Measurements from ENCODE around the gene XRCC5.
"Not testable (repeated sequence)": the region's sequence is repeated elsewhere in the genome, so short reads cannot be mapped to it uniquely, and the experiment has no call there.

Gene XRCC5

DNA sequence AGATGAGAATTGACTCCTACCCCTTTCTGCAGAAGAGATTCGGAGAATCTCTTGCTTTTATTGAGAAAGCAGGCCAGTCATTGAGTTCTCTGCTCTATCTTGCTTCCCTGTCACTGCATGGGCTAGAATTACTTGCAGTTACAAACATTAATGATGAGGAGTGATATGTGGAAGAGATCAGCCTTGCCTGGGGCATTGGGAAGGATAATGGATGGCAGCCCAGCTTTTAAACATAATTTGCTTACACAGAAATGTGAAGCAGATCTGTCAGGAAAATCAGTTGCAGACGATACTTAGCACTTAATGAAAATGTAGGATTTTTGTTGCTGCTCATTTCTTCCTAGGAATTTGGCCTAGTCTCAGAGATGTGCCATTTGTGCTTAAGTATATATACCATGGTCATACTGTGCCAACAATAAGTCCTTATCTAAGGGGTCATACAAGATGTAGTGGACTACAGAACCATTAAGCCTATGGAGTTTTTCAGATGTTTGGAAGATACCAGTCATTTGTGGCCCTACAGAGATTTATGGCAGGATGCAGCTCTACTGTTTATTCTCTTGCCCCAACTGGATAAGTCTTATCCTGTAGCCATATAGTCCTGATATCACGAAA is 92.7 kb downstream of the XRCC5 start:
- DNase-seq (ENCODE audit: low spot score): no peak

DNA sequence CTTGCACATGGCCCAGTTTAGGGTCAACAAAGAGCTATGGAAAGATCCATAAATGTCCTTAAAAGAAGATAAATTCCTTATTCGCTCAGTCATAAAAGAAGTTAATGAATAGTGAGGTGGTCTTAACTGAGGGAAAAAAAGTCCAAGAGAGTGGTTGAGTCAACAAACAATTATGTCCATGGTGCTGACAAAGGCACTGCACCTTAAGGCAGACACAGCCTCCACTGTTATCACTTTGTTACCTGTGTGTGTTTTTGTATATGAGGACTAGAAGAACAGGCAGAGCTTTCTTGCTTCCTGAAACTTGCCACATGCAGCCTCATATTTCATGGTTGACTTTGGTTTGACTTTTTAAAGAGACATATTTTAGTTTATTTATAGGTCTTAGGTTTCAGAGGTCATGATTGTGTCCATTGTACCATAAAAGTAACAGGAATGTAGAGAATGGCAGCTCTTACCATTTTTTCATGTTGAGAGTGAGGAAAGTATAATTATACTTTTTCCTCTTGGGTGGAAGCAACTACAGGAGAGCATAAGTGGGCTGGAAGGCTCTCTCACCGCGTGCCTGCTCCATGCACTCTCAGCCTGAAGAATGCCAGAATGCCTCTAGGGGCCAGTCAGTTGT is 93.6 kb downstream of the XRCC5 start:
- DNase-seq (ENCODE audit: low spot score): no peak

DNA sequence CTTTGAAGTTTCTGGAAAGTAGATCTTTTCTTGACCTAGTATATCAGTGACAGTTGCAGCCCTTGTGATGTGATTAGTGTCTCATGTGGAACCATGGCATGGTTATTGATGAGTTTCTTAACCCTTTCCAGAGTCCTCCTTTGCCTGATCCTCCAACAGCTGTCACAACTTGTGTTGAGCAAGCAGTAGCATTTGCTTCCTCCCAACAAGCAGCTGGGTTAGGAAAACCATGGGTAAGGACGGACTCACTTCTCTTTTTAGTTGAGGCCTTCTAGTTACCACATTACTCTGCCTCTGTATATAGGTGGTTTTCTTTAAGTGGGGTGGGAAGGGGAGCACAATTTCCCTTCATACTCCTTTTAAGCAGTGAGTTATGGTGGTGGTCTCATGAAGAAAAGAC is 96.3 kb downstream of the XRCC5 start:
- DNase-seq (ENCODE audit: low spot score): no peak

DNA sequence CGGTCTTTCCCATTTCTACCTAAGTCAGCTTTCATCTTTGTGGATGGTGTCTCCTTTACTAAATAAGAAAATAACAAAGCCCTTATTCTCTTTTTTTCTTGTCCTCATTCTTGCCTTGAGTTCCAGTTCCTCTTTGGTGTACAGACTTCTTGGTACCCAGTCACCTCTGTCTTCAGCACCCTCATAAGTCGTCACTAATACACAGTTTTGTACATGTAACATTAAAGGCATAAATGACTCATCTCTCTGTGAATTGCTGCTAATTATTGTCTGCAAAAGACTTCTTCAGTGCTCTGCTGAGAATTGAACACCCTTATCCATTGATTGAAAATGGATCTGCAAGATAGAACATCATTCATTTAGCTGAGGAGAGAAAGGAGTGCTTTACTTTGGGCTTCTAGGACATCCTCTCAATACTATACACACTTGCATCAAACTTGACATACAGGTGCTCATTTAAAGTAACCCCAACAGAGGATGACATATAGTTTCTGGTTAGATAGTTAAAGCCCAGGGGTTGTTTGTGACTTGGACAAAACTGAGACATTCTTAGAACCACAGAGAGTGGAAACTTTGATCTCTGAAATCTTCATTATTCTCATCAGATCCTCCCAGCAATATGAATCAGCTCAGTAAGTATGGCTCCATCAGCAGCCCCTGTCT is 97.0 kb downstream of the XRCC5 start:
- DNase-seq (ENCODE audit: low spot score): no peak

DNA sequence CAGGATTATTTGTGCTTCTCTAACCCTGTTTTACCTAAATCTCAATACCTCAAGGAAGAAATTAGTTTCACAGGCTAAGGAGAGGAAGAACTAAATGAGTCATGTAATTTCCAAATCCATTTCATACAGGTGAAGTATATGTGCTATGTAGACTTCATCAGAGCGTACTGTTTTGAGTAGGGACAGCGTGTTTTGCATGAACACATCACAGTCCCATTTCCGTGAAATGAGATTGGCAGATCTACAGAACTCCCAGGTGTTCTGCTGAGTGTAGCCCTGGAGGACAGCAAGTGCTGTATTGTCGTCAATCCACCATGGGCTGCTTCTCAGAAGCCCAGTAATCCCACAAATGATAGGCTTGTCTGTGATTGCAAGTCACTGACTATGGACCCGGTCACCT is 97.7 kb downstream of the XRCC5 start:
- no peak for DNase-seq (ENCODE audit: low spot score)

DNA sequence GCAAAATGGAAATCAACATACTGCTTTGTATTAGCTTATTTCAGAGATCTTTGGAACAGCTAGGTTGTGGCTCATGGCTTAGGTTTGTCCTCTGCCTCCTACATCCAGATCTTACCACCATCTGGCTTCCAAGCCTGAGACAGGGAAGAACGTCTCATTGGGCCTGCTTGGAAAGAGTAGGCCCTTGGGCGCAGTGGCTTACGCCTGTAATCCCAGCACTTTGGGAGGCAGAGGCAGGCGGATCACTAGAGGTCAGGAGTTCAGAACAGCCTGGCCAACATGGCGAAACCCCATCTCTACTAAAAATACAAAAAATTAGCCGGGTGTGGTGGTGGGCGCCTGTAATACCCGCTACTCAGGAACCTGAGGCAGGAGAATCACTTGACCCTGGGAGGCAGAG is 99.5 kb downstream of the XRCC5 start:
- DNase-seq (ENCODE audit: low spot score): not testable (repeated sequence)

DNA sequence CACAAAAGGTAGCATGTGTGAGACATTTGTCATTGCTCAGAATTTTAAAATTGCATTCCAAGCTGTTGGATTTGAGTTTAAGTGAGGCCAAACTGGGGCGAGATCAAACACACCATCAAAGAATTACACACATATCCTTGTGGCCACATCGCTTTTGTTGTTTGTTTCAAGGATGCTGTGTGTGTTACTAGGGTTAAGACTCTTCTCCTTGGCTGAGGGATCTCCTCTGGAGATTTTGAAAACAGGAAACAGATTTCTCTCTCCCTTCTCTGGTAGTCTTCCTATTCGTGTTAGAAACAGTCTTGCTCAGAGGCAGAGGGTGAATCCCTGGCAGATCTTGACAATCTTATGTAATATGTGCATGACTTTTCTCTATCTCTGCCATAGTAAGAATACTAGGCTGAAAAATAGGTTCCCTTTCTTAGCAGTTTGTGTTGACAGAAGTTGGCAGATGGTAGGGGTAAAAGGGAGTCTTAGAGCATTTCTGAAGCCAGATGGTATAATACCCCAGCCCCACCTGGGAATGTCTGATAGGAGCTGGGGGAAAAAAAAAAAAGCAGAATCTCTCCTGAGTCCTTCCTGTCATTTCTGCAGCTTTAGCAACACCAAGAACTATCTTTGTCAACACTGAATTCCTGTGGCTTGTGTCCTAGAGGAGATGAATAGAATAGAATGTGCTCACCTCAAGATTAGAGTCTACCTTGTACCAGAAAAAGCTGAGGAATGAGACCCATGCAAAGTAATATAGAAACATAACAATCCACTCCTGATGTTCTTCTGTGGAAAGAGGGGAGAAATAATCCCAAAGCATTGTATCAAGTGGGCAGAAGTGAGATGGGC is 101.8 kb downstream of the XRCC5 start:
- no peak for DNase-seq (ENCODE audit: low spot score)

DNA sequence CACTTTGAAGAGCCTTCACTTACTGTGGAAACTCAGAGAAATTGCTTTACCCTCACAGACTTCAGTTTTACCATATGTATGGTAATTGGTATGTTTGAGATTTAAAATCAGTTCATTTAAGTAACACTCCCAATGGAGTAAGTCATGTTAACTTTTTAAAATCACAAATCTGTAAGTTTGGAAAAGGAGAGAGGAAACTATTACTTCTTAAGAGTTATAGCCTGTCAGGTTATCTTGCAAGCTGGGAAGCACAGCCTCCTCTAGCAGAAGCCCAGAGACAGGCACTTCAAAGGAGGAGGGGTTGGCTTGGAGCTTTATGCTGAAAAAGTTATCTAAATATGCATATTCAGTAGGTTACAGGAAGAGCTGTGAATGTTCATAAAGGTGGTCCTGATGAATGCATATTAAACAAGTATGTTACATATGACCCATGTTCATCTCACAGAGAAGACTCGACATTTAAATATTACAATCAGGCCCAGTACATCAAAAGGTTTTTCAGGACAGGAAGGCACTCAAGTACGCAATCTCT is 102.5 kb downstream of the XRCC5 start:
- no peak for DNase-seq (ENCODE audit: low spot score)

DNA sequence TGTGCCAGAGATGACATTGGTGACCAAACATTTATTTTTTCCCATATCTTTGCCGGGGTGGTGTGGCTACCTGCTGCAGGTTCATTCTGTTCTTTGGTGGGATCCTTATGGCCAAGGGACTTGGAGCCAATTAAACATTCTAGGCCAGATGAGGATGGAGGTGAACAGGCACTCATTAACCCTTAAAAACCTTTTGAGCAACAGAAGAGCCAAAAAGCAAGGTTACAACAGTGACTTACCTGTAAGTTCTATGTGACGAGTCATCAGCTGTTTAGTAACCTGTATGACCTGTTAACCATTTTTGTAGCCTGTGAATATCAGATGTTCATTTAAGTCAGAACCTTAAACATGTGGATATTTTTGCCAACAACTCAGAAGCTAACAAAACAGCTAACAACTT is 105.6 kb downstream of the XRCC5 start:
- no peak for DNase-seq (ENCODE audit: low spot score)

DNA sequence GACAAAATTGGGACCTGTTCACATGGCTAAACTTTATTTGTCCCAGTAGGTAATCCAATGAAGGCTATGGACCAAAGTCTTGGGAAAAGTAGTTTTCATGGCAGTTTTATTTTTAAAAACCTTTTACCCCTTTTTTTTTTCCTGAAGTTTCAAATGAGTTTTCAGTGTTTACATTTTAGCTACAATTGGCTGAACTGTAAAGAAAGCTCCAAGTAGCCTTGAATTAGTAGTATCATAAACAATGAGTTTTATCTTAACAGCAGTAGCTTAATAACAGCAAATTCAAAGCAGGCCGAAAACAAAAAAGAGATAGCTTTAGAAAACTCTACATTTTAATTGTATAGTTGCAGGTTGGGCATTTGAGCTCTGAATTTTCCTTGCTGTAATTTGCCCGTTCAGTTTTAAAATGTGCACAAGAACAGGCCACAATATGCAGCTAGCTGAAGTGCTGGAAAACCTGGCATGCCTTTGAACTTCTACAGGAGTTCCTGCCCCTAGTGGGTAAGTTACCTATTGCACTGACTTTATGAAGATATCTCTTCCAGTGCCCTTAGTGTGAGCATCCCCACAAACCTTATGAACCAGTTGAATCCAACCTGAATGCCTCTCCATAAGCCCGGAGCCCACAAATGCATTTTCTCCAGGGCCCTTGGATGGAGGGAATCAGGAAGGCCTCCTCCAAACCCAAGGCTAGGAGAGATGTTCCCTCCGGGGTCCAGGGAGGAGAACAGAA is 106.7 kb downstream of the XRCC5 start:
- DNase-seq (ENCODE audit: low spot score): no peak

DNA sequence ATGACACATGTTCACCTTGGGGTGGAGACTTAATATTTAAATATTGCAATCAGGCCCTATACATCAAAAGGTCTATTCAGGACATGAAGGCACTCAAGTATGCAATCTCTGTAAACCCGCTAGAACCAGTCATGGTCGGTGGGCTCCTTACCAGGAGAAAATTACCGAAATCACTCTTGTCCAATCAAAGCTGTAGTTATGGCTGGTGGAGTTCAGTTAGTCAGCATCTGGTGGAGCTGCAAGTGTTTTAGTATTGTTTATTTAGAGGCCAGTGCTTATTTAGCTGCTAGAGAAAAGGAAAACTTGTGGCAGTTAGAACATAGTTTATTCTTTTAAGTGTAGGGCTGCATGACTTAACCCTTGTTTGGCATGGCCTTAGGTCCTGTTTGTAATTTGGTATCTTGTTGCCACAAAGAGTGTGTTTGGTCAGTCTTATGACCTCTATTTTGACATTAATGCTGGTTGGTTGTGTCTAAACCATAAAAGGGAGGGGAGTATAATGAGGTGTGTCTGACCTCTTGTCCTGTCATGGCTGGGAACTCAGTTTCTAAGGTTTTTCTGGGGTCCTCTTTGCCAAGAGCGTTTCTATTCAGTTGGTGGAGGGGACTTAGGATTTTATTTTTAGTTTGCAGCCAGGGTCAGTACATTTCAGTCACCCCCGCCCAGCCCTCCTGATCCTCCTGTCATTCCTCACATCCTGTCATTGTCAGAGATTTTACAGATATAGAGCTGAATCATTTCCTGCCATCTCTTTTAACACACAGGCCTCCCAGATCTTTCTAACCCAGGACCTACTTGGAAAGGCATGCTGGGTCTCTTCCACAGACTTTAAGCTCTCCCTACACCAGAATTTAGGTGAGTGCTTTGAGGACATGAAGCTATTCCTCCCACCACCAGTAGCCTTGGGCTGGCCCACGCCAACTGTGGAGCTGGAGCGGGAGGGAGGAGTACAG is 108.1 kb downstream of the XRCC5 start:
- DNase-seq (ENCODE audit: low spot score): no peak

DNA sequence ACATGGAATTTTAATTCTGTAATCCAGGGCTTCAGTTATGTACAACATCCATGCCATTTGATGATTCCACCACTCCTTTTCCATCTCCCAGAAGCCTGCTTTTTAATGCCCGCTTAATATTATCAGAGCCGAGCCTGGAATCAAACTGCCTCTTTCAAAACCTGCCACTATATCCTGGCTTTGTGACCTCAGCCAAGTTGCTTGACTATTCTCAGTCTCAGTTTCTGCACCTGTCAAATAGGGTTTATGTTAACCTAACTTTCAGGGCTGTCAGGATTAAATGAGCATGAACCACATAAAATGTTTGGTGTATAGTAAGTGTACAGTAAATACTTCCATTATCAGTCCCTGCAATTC is 108.7 kb downstream of the XRCC5 start:
- DNase-seq (ENCODE audit: low spot score): no peak

DNA sequence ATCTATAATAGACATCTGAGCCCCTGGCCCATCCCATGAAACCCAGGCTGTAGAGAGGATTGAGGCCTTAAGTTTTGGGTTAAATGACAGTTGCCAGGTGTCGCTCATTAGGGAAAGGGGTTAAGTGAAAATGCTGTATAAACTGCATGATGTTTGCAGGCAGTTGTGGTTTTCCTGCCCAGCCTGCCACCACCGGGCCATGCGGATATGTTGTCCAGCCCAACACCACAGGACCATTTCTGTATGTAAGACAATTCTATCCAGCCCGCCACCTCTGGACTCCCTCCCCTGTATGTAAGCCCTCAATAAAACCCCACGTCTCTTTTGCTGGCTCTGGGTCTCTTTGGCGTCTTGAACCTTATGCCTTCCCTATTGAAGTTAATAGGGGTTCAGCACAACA is 110.7 kb downstream of the XRCC5 start:
- DNase-seq (ENCODE audit: low spot score): no peak

DNA sequence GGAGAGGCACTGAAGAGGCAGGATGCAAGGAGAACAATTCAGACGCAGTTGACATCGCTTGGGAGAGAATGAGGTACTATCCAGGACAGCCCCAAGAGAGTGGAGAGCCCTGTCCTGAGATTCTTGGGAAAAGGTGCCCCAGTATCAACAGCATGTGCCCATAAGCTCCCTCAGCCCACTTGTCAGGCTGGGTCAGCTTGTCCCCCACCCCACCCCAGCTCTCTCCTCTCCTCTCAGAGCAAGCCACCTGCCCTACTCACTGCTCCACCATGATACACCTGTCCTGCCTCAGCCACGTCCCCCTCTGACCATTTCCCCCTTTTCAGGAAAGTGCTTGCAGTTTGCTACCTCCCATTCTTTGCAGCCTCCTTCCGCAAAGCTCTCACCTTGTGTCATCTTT is 111.8 kb downstream of the XRCC5 start:
- DNase-seq (ENCODE audit: low spot score): no peak

DNA sequence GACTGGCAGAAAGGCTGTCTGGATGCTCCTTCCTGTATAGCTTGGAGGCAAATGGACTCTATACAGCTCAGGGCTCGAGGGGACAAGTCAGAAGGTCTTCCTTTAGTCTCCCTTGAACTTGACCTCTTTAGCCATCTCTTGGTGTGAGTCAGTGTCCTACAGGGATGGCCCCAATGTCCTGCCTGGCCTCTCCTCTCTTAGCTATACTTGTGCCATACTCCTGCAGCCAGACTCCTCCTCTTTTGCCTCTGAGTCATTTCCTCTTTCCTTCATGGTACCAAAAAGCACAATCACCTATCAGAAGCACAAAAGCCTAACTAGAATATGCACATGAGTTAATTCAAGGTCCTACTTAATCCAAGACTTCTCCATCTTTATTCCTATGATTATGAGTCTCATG is 112.7 kb downstream of the XRCC5 start:
- DNase-seq (ENCODE audit: low spot score): no peak

DNA sequence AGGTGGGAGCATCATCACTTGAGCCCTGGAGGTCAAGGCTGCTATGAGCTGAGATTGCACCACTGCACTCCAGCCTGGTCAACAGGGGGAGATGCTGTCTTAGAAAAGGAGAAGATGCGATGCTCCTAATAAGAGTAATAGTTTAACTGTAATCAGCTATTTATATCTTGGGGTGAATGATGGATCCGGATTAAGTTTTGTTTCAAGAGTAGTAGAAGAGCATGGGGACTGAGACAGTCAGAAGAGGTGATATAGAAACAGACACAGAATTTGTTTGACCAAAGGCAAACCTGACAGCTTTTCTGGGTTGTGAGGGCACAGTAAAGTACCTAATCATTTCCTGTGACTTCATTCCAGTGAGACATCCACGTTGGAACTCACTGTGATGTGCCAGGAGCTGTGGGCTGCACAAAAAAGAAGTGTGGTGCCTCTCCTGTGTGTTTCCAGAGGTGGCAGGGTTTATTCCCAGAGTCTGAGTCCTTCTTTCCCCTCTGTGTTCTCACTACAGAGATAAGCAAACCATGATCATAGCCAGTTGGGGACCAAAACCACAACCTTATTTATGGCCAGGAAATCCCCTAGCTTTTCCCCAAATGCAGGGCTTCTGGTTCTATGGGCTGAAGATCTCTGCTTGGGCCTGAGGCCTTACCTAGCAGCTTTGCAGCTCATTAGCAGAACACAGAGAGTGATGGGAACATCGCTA is 113.7 kb downstream of the XRCC5 start:
- DNase-seq (ENCODE audit: low spot score): no peak

DNA sequence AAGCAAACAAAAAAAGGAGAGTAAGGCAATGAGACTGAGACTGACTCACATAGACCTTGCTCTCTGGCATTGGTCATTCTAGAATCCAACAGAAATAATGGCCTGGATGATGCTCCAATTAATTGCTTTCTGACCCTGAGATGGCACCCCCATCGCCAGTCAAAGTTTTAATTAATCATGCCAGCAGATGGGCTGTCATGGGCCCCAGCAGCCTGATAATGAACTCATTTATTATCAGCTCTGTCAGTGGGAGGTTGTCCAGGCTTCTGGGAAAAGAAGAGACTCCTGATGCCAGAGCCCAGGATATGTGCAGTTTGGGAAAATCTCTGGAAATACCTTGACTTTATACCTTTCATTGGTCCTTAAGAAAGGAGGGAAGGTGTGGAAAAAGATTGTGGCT is 115.2 kb downstream of the XRCC5 start:
- DNase-seq (ENCODE audit: low spot score): no peak

DNA sequence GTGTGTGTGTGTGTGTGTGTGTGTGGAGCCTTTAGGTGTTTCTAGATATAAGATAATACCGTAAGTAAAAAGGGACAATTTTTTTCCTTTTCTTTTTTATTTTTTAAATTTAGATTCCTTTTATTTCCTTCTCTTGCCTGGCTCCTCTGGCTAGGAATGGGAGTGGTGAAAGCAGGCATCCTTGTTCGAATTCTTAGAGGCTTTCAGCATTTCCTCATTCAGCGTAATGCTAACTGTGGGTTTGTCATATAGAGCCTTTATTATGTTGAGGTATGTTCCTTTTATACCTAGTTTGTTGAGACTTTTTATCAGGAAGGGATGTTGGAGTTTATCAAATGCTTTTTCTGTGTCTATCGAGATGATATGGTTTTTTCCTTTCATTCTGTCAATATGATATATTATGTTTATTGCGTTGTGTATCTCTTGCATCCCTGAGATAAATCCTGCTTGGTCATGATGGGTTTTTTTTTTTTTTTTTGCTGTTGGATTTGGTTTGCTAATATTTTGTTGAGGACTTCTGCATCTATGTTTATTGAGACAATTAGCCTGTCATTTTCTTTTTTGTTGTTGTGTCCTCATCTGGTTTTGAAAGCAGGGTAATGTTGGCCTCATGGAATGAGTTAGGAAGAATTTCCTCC is 120.2 kb downstream of the XRCC5 start:
- no peak for DNase-seq (ENCODE audit: low spot score)

DNA sequence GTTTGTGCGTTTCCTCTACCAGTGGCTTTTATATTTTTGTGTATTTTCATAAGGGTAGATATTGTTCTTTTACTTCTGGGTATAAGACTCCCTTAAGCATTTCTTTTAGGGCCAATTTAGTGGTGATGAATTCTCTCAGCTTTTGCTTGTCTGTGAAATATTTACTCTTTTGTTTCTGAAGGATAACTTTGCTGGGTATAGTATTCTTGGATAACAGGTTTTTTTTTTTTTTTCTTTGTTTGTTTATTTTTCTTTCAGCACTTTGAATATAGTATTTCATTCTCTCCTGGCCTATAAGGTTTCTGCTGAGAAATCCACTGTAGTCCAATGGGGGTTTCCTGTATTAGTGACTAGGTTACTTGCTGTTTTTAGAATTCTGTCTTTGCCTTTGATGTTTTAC is 122.7 kb downstream of the XRCC5 start:
- no peak for DNase-seq (ENCODE audit: low spot score)

DNA sequence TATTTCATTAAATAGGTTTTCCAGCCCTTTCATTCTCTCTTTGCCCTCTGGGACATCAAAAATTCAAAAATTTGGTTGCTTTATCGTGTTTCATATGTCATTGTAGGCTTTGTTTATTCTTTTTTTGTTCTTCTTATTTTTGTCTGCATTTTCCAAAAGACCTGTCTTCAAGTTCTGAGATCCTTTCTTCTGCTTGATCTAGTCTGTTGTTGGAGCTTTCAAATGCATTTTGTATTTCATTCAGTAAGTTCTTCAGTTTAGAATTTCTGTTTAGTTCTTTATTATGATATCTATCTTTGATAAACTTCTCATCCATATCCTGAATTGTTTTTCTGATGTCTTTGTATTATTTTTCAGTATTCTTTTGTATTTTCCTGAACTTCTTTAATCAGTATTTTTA is 123.6 kb downstream of the XRCC5 start:
- DNase-seq (ENCODE audit: low spot score): no peak
